CD14-positive monocyte (primary cell): ENCODE data around the gene FBXW7. TPM values are rescaled to one million over a fixed set of nuclear protein-coding genes. Genes with fewer than 3 reads are reported as not detected.

ENCODE experiments used
- DNase-seq, 3 donors: peaks; one replicate each; pipeline ENCODE4 v3.0.0-alpha.2; 2011 to 2022
- H2AFZ ChIP-seq: 2 replicates; pipeline ENCODE4 v1.6.0; 2012; ENCODE audit warnings: mild to moderate bottlenecking, low read depth, low read length, inconsistent platforms; ENCODE audit not compliant: insufficient read depth, poor library complexity, severe bottlenecking
- H3K27ac ChIP-seq, 2 donors: 1 replicate in 1 of 2; 2 replicates in 1 of 2; pipeline ENCODE4 v1.5.1; 2012 to 2013; ENCODE audit warnings: low read length in 2 of 2, control low read depth in 1 of 2, inconsistent platforms in 1 of 2, low read depth in 1 of 2, mild to moderate bottlenecking in 1 of 2
- H3K27me3 ChIP-seq, 2 donors: one replicate each; pipeline versions ENCODE4 v1.6.0 to v1.6.1; 2011 to 2013; ENCODE audit warnings: low read length in 2 of 2; ENCODE audit not compliant: control insufficient read depth in 2 of 2, insufficient read depth in 2 of 2
- H3K36me3 ChIP-seq, 2 donors: replicated peaks in 1 of 2; 1 replicate in 1 of 2; 2 replicates in 1 of 2; pipeline versions ENCODE4 v1.5.1 to v1.6.1; 2012 to 2013; ENCODE audit warnings: low read length in 2 of 2, control low read depth in 1 of 2, inconsistent platforms in 1 of 2, mild to moderate bottlenecking in 1 of 2; ENCODE audit not compliant: insufficient read depth in 2 of 2, control insufficient read depth in 1 of 2
- H3K4me1 ChIP-seq, 2 donors: 1 replicate in 1 of 2; 2 replicates in 1 of 2; pipeline versions ENCODE4 v1.5.1 to v1.6.1; 2012 to 2013; ENCODE audit warnings: low read length in 2 of 2, control low read depth in 1 of 2, inconsistent platforms in 1 of 2, mild to moderate bottlenecking in 1 of 2, moderate library complexity in 1 of 2; ENCODE audit not compliant: insufficient read depth in 2 of 2, control insufficient read depth in 1 of 2
- H3K4me2 ChIP-seq: replicated peaks from 2 replicates; pipeline ENCODE3; 2012; ENCODE audit warnings: low read length, moderate library complexity, mild to moderate bottlenecking; ENCODE audit not compliant: poor library complexity, severe bottlenecking; ENCODE audit errors: extremely low read depth
- H3K4me3 ChIP-seq, 3 experiments: fragments of 200-600 bp in 1 of 3; sonication (generic) in 1 of 3; replicated peaks in 1 of 3; 1 replicate in 2 of 3; 2 replicates in 1 of 3; pipeline ENCODE4 v1.5.1; 2011 to 2013; ENCODE audit warnings: low read length in 3 of 3, mild to moderate bottlenecking in 3 of 3, control low read depth in 2 of 3, low read depth in 2 of 3, inconsistent platforms in 1 of 3, moderate library complexity in 1 of 3
- H3K79me2 ChIP-seq: 2 replicates; pipeline ENCODE4 v1.6.0; 2012; ENCODE audit warnings: mild to moderate bottlenecking, control low read depth, inconsistent platforms, low read length, moderate library complexity; ENCODE audit not compliant: insufficient read depth
- H3K9ac ChIP-seq: 2 replicates; pipeline ENCODE4 v1.6.0; 2017; ENCODE audit warnings: low read length, mild to moderate bottlenecking; ENCODE audit not compliant: insufficient read depth, poor library complexity, severe bottlenecking
- H3K9me3 ChIP-seq, 2 donors: replicated peaks in 1 of 2; 1 replicate in 1 of 2; 2 replicates in 1 of 2; pipeline versions ENCODE4 v1.5.1 to v1.6.1; 2012 to 2013; ENCODE audit warnings: low read length in 2 of 2, control low read depth in 1 of 2; ENCODE audit not compliant: control insufficient read depth in 1 of 2, insufficient read depth in 1 of 2
- H4K20me1 ChIP-seq: 2 replicates; pipeline ENCODE4 v1.6.0; 2012; ENCODE audit warnings: mild to moderate bottlenecking, low read length, control low read depth, moderate library complexity; ENCODE audit not compliant: insufficient read depth
- H3K27ac Mint-ChIP-seq, 7 donors: one replicate each; pipeline ENCODE4 v1.8.0; 2020; ENCODE audit warnings: mild to moderate bottlenecking in 7 of 7, mixed read lengths in 7 of 7, moderate library complexity in 6 of 7, inconsistent platforms in 2 of 7
- H3K27me3 Mint-ChIP-seq, 3 donors: one replicate each; pipeline ENCODE4 v1.8.0; 2021 to 2022; ENCODE audit warnings: low read depth in 3 of 3, mild to moderate bottlenecking in 3 of 3, mixed read lengths in 3 of 3, moderate library complexity in 3 of 3, inconsistent platforms in 1 of 3
- H3K36me3 Mint-ChIP-seq, 2 donors: one replicate each; pipeline ENCODE4 v1.8.0; 2020; ENCODE audit warnings: mixed read lengths in 2 of 2, inconsistent platforms in 1 of 2, mild to moderate bottlenecking in 1 of 2
- H3K4me1 Mint-ChIP-seq: one replicate; pipeline ENCODE4 v1.8.0; 2020; ENCODE audit warnings: mild to moderate bottlenecking, mixed read lengths
- H3K4me3 Mint-ChIP-seq, 2 donors: one replicate each; pipeline ENCODE4 v1.8.0; 2020; ENCODE audit warnings: mild to moderate bottlenecking in 2 of 2, mixed read lengths in 2 of 2, moderate library complexity in 1 of 2
- H3K9me3 Mint-ChIP-seq, 7 donors: one replicate each; pipeline ENCODE4 v1.8.0; 2020 to 2022; ENCODE audit warnings: mixed read lengths in 7 of 7, mild to moderate bottlenecking in 6 of 7, moderate library complexity in 6 of 7, inconsistent platforms in 2 of 7
- CTCF ChIP-seq: fragments of 200-600 bp; IDR thresholded peaks from one replicate; pipeline ENCODE4 v1.8.0; 2022; ENCODE audit warnings: antibody characterized with exemption, mild to moderate bottlenecking
- WGBS: methylation state at CpG from one replicate; pipeline ENCODE4 v1.1.5; 2013; ENCODE audit warnings: missing lambda C conversion rate; ENCODE audit not compliant: insufficient coverage; 5-methylcytosine and 5-hydroxymethylcytosine counted together
- intact Hi-C, 2 donors: fragments of 100-400 bp; cut with micrococcal nuclease; formaldehyde crosslinking; loops; one replicate each; pipeline versions ENCODE4 v1.15.0 to v1.15.1; 2023
- polyA plus RNA-seq, 3 donors: library from polyadenylated mRNA; depleted of rRNA in 1 of 3; unstranded in 2 of 3; stranded (reverse) in 1 of 3; fragments of 300-500 nt in 2 of 3; fragments of >200 nt in 1 of 3; fragmentation: Illumina TruSeq in 2 of 3; gene quantifications; 1 replicate in 2 of 3; 2 replicates in 1 of 3; pipeline ENCODE4 v1.2.3, GENCODE V29; 2012 to 2021

The FBXW7 gene
- polyA plus RNA-seq, 3 donors: 25.1 to 44.9 (median 35.6) TPM

- no peak overlapping the region for H3K9ac ChIP-seq
- WGBS: no CpG with 5 or more reads among the region's 2 CpGs
- H3K4me2 ChIP-seq: no peak overlapping the region
- H3K79me2 ChIP-seq: no peaks in the 10 kb centered on the region
- Mint-ChIP-seq H3K9me3 (no peaks in the 10 kb centered on the region), H3K27ac (no peak overlapping the region), H3K27me3 (peaks cover 0 to 4% (median 2%) of the 10 kb centered on the region in 3 donors), H3K36me3 (no peaks in the 10 kb centered on the region), H3K4me3 (no peak overlapping the region), H3K4me1 (peaks cover 4% of the 10 kb centered on the region)
- no peak for TF ChIP-seq CTCF
- DNase-seq: no peak
- H3K27ac ChIP-seq: no peak overlapping the region
- intact Hi-C loops: no loop called here
- no peak overlapping the region for H3K4me3 ChIP-seq
- no peaks in the 10 kb centered on the region for H4K20me1 ChIP-seq
- H2AFZ ChIP-seq: no peak overlapping the region
- H3K9me3 ChIP-seq: no peaks in the 10 kb centered on the region
- H3K27me3 ChIP-seq: no peaks in the 10 kb centered on the region
- H3K4me1 ChIP-seq: no peaks in the 10 kb centered on the region
- no peaks in the 10 kb centered on the region for H3K36me3 ChIP-seq
Measured at GRCh38 chr4:152563209-152563608, 27.3 kb upstream of the FBXW7 start.

GRCh38 chr4:152559641-152560040 is 23.7 kb upstream of the FBXW7 start:
- Mint-ChIP-seq H3K4me3 (no peak overlapping the region), H3K27ac (no peak overlapping the region), H3K4me1 (peaks cover 9% of the 10 kb centered on the region), H3K27me3 (peaks cover 0 to 4% (median 3%) of the 10 kb centered on the region in 3 donors), H3K9me3 (no peaks in the 10 kb centered on the region), H3K36me3 (no peaks in the 10 kb centered on the region)
- intact Hi-C loops: no loop called here
- TF ChIP-seq CTCF: no peak
- Histone ChIP-seq H3K36me3 (no peaks in the 10 kb centered on the region), H3K27ac (no peak overlapping the region), H4K20me1 (no peaks in the 10 kb centered on the region), H3K4me2 (no peak overlapping the region), H3K4me1 (peaks cover 0 to 5% of the 10 kb centered on the region in 2 donors), H2AFZ (no peak overlapping the region), H3K79me2 (no peaks in the 10 kb centered on the region), H3K9ac (no peak overlapping the region), H3K27me3 (no peaks in the 10 kb centered on the region), H3K9me3 (no peaks in the 10 kb centered on the region), H3K4me3 (no peak overlapping the region)
- DNase-seq: no peak
- WGBS: no CpG with 5 or more reads among the region's 3 CpGs
